ENCODE results near the gene PITPNC1. TPM values are rescaled to one million over a fixed set of nuclear protein-coding genes. Genes with fewer than 3 reads are reported as not detected.

The PITPNC1 gene
- total RNA-seq, 1 donor from 2014 or later: 12.4 TPM

DNA sequence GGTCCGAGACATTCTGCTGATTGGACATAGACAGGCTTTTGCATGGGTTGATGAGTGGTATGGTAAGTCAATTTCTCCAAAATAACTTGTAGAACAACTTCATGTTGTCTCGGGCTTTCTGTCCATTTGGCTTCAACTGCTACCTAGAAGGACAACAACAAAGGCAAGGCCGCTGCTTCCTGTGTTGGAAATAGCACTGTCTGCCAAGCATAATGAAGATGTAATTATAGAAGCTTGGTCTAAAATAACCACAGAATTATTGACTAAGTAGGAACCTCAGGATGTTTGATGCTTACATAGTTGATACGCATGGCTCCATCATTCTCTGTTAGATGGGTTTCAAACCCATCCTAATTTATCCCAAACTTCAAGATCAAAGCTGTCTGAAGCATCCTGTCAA lies 298.4 kb downstream of the PITPNC1 start:
- H3K9me3 Mint-ChIP-seq (ENCODE audit: unreplicated experiment): no peaks in the 10 kb centered on the region
- no peaks in the 10 kb centered on the region for H3K79me2 ChIP-seq (ENCODE audit: insufficient read depth, low read length)
- no peaks in the 10 kb centered on the region for H3K4me1 ChIP-seq (ENCODE audit: insufficient read depth, low read length)
- FAIRE-seq (no peak), DNase-seq (ENCODE audit: low read depth) (no peak)
- H3K36me3 ChIP-seq (ENCODE audit: insufficient read depth, low read length): no peaks in the 10 kb centered on the region
- no peak overlapping the region for H3K27ac ChIP-seq (ENCODE audit: low read depth, low read length)
- H3K9ac ChIP-seq (ENCODE audit: low read length): no peak overlapping the region
- no peak overlapping the region for H3K27ac Mint-ChIP-seq (ENCODE audit: unreplicated experiment)
- H3K4me3 Mint-ChIP-seq (ENCODE audit: unreplicated experiment): no peak overlapping the region
- no peaks in the 10 kb centered on the region for H3K36me3 Mint-ChIP-seq (ENCODE audit: low read depth, unreplicated experiment)
- H2AFZ ChIP-seq (ENCODE audit: low read depth, low read length): no peak overlapping the region
- no peak for TF ChIP-seq EZH2 (IDR thresholded peaks at IDR 0.05; ENCODE audit: insufficient read depth, low read length)
- TF ChIP-seq, protein P1, sequence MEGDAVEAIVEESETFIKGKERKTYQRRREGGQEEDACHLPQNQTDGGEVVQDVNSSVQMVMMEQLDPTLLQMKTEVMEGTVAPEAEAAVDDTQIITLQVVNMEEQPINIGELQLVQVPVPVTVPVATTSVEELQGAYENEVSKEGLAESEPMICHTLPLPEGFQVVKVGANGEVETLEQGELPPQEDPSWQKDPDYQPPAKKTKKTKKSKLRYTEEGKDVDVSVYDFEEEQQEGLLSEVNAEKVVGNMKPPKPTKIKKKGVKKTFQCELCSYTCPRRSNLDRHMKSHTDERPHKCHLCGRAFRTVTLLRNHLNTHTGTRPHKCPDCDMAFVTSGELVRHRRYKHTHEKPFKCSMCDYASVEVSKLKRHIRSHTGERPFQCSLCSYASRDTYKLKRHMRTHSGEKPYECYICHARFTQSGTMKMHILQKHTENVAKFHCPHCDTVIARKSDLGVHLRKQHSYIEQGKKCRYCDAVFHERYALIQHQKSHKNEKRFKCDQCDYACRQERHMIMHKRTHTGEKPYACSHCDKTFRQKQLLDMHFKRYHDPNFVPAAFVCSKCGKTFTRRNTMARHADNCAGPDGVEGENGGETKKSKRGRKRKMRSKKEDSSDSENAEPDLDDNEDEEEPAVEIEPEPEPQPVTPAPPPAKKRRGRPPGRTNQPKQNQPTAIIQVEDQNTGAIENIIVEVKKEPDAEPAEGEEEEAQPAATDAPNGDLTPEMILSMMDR (IDR thresholded peaks at IDR 0.05; ENCODE audit: insufficient read depth, low read depth, low read length): no peak
- H3K27me3 Mint-ChIP-seq (ENCODE audit: low read depth, unreplicated experiment): no peaks in the 10 kb centered on the region
- no peak overlapping the region for H3K4me3 ChIP-seq (ENCODE audit: insufficient read depth, low read depth, low read length)
- no peaks in the 10 kb centered on the region for H3K9me3 ChIP-seq (ENCODE audit: insufficient read depth, low read depth, low read length)
- no peaks in the 10 kb centered on the region for H3K27me3 ChIP-seq (ENCODE audit: insufficient read depth, low read length)
- H3K4me2 ChIP-seq (ENCODE audit: low read length): no peak overlapping the region
- no peaks in the 10 kb centered on the region for H3K4me1 Mint-ChIP-seq (ENCODE audit: low read depth, unreplicated experiment)
- H4K20me1 ChIP-seq (ENCODE audit: insufficient read depth, low read length): no peaks in the 10 kb centered on the region

DNA sequence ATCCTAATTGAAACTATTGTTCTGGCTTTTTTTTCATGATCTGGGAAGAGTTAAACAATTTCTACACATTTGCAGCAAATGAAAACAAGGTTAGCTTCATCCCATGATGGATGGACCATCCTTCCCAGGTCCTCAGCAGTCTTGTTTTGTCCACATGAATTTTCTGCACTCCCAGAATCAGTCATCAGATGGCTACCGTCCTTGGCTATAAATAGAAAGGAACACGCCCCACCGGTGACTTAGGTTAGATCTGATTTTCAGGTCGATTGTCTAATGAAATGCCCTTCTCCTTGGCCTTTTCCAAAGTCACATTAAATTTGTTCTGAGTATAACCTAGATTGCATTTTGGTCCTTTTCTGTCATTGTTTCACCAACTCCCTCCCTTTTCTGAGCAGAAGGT lies 299.2 kb downstream of the PITPNC1 start:
- H3K27me3 Mint-ChIP-seq (ENCODE audit: low read depth, unreplicated experiment): no peaks in the 10 kb centered on the region
- H3K27me3 ChIP-seq (ENCODE audit: insufficient read depth, low read length): no peaks in the 10 kb centered on the region
- TF ChIP-seq EZH2 (IDR thresholded peaks at IDR 0.05; ENCODE audit: insufficient read depth, low read length): no peak
- TF ChIP-seq, protein P1 (IDR thresholded peaks at IDR 0.05; ENCODE audit: insufficient read depth, low read depth, low read length): no peak
- H3K36me3 Mint-ChIP-seq (ENCODE audit: low read depth, unreplicated experiment): no peaks in the 10 kb centered on the region
- no peaks in the 10 kb centered on the region for H3K4me1 Mint-ChIP-seq (ENCODE audit: low read depth, unreplicated experiment)
- H3K4me3 ChIP-seq (ENCODE audit: insufficient read depth, low read depth, low read length): no peak overlapping the region
- no peaks in the 10 kb centered on the region for H3K4me1 ChIP-seq (ENCODE audit: insufficient read depth, low read length)
- no peaks in the 10 kb centered on the region for H3K36me3 ChIP-seq (ENCODE audit: insufficient read depth, low read length)
- H3K4me3 Mint-ChIP-seq (ENCODE audit: unreplicated experiment): no peak overlapping the region
- DNase-seq (ENCODE audit: low read depth) (no peak), FAIRE-seq (no peak)
- H3K4me2 ChIP-seq (ENCODE audit: low read length): no peak overlapping the region
- no peak overlapping the region for H3K27ac Mint-ChIP-seq (ENCODE audit: unreplicated experiment)
- no peak overlapping the region for H3K9ac ChIP-seq (ENCODE audit: low read length)
- no peak overlapping the region for H3K27ac ChIP-seq (ENCODE audit: low read depth, low read length)
- no peaks in the 10 kb centered on the region for H4K20me1 ChIP-seq (ENCODE audit: insufficient read depth, low read length)
- H3K9me3 Mint-ChIP-seq (ENCODE audit: unreplicated experiment): no peaks in the 10 kb centered on the region
- H3K79me2 ChIP-seq (ENCODE audit: insufficient read depth, low read length): no peaks in the 10 kb centered on the region
- no peaks in the 10 kb centered on the region for H3K9me3 ChIP-seq (ENCODE audit: insufficient read depth, low read depth, low read length)
- H2AFZ ChIP-seq (ENCODE audit: low read depth, low read length): no peak overlapping the region

DNA sequence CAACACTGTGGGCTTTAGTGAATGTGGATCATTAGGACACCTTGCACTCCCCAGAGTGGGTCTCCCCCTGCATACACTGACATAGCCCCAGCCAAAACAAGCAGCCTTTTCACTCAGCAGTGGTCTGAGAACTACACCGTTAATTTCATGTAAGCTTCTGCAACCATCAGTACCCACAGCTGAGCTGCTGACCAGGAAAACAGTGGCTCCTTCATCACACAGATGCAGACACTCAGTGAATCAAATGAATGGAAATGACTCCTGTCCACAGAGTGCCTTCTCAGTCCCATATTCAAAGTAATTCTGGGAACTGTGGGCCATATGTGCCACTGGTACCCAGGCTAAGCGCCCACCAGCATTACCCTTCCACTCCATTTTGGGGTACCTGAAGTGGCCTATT lies 301.3 kb downstream of the PITPNC1 start:
- Mint-ChIP-seq H3K4me1 (ENCODE audit: low read depth, unreplicated experiment) (no peaks in the 10 kb centered on the region), H3K4me3 (ENCODE audit: unreplicated experiment) (no peak overlapping the region), H3K27me3 (ENCODE audit: low read depth, unreplicated experiment) (no peaks in the 10 kb centered on the region), H3K27ac (ENCODE audit: unreplicated experiment) (no peak overlapping the region), H3K36me3 (ENCODE audit: low read depth, unreplicated experiment) (no peaks in the 10 kb centered on the region), H3K9me3 (ENCODE audit: unreplicated experiment) (no peaks in the 10 kb centered on the region)
- Histone ChIP-seq H3K4me2 (ENCODE audit: low read length) (no peak overlapping the region), H3K9ac (ENCODE audit: low read length) (no peak overlapping the region), H3K27me3 (ENCODE audit: insufficient read depth, low read length) (no peaks in the 10 kb centered on the region), H3K36me3 (ENCODE audit: insufficient read depth, low read length) (no peaks in the 10 kb centered on the region), H3K79me2 (ENCODE audit: insufficient read depth, low read length) (no peaks in the 10 kb centered on the region), H4K20me1 (ENCODE audit: insufficient read depth, low read length) (no peaks in the 10 kb centered on the region), H3K4me3 (ENCODE audit: insufficient read depth, low read depth, low read length) (no peak overlapping the region), H3K9me3 (ENCODE audit: insufficient read depth, low read depth, low read length) (no peaks in the 10 kb centered on the region), H2AFZ (ENCODE audit: low read depth, low read length) (no peak overlapping the region), H3K27ac (ENCODE audit: low read depth, low read length) (no peak overlapping the region), H3K4me1 (ENCODE audit: insufficient read depth, low read length) (no peaks in the 10 kb centered on the region)
- TF ChIP-seq, protein P1 (IDR thresholded peaks at IDR 0.05; ENCODE audit: insufficient read depth, low read depth, low read length): no peak
- TF ChIP-seq EZH2 (IDR thresholded peaks at IDR 0.05; ENCODE audit: insufficient read depth, low read length): no peak
- no peak for FAIRE-seq
- no peak for DNase-seq (ENCODE audit: low read depth)
